B cell (primary cell): ENCODE results near the gene HIRA. TPM values are rescaled to one million over a fixed set of nuclear protein-coding genes. Genes with fewer than 3 reads are reported as not detected.

Source experiments
- ATAC-seq: fragments of 200-7000 bp; cut with Tn5 transposase; one replicate; pipeline ENCODE4 v1.10.0; 2021; ENCODE audit warnings: low read depth, mild to moderate bottlenecking, moderate number of reproducible peaks, moderate library complexity
- CTCF ChIA-PET: fragments of 350-600 bp; sonication (Branson Sonifier 250); formaldehyde crosslinking; loops from one replicate; lab custom pipeline; 2021; ENCODE audit warnings: antibody characterized with exemption, inconsistent platforms; lab: Charles Lee
- POLR2A ChIA-PET: fragments of 350-600 bp; sonication (Branson Sonifier 250); formaldehyde crosslinking; loops from one replicate; lab custom pipeline; 2021; ENCODE audit warnings: antibody characterized with exemption; lab: Charles Lee
- DNase-seq: peaks from one replicate; pipeline ENCODE4 v3.0.0; 2013
- H2AFZ ChIP-seq: 2 replicates; pipeline ENCODE4 v1.6.1; 2012; ENCODE audit warnings: mild to moderate bottlenecking, low read depth, low read length; ENCODE audit not compliant: insufficient read depth, poor library complexity, severe bottlenecking
- H3K27ac ChIP-seq, 2 donors: 1 replicate in 1 of 2; 2 replicates in 1 of 2; pipeline ENCODE4 v1.5.1; 2012 to 2013; ENCODE audit warnings: low read length in 2 of 2, mild to moderate bottlenecking in 2 of 2, moderate library complexity in 1 of 2
- H3K27me3 ChIP-seq, 4 experiments: fragments of 200-600 bp in 1 of 4; sonication (generic) in 1 of 4; replicated peaks in 1 of 4; 1 replicate in 2 of 4; 2 replicates in 2 of 4; pipeline versions ENCODE4 v1.6.1 to v1.7.0; 2013 to 2016; ENCODE audit warnings: low read length in 3 of 4, mild to moderate bottlenecking in 2 of 4, mixed read lengths in 1 of 4, moderate library complexity in 1 of 4; ENCODE audit not compliant: insufficient read depth in 4 of 4, control insufficient read depth in 3 of 4; ENCODE audit errors: control extremely low read depth in 1 of 4
- H3K36me3 ChIP-seq, 2 experiments: replicated peaks in 1 of 2; 1 replicate in 1 of 2; 2 replicates in 1 of 2; pipeline versions ENCODE4 v1.6.1 to v1.7.1; 2013; ENCODE audit warnings: low read length in 1 of 2; ENCODE audit not compliant: insufficient read depth in 2 of 2, control insufficient read depth in 1 of 2; ENCODE audit errors: control extremely low read depth in 1 of 2, extremely low read depth in 1 of 2
- H3K4me1 ChIP-seq, 2 donors: fragments of 200-600 bp in 1 of 2; sonication (generic) in 1 of 2; 1 replicate in 1 of 2; 2 replicates in 1 of 2; pipeline versions ENCODE4 v1.5.1 to v1.6.1; 2013 to 2017; ENCODE audit warnings: low read length in 2 of 2; ENCODE audit not compliant: control insufficient read depth in 2 of 2, insufficient read depth in 2 of 2
- H3K4me2 ChIP-seq: replicated peaks from 2 replicates; pipeline ENCODE3; 2012; ENCODE audit warnings: mild to moderate bottlenecking, low read depth, low read length; ENCODE audit not compliant: poor library complexity, severe bottlenecking
- H3K4me3 ChIP-seq, 5 experiments: fragments of 200-600 bp in 1 of 5; sonication (generic) in 1 of 5; 1 replicate in 3 of 5; 2 replicates in 2 of 5; pipeline versions ENCODE4 v1.5.1 to v1.7.0; 2011 to 2016; ENCODE audit warnings: low read length in 4 of 5, mild to moderate bottlenecking in 4 of 5, low read depth in 2 of 5, control low read depth in 1 of 5, moderate library complexity in 1 of 5; ENCODE audit not compliant: insufficient read depth in 1 of 5; ENCODE audit errors: control extremely low read depth in 1 of 5, extremely low read depth in 1 of 5
- H3K79me2 ChIP-seq: fragments of 200-600 bp; sonication (generic); one replicate; pipeline ENCODE4 v1.6.0; 2016; ENCODE audit warnings: low read length; ENCODE audit not compliant: control insufficient read depth, insufficient read depth
- H3K9ac ChIP-seq: fragments of 200-600 bp; sonication (generic); 2 replicates; pipeline ENCODE4 v1.6.1; 2017; ENCODE audit warnings: mild to moderate bottlenecking, low read length, moderate library complexity
- H3K9me3 ChIP-seq, 3 donors: one replicate each; pipeline versions ENCODE4 v1.6.1 to v1.7.1; 2013; ENCODE audit warnings: low read length in 2 of 3; ENCODE audit not compliant: control insufficient read depth in 2 of 3, insufficient read depth in 1 of 3; ENCODE audit errors: control extremely low read depth in 1 of 3
- H4K20me1 ChIP-seq: 2 replicates; pipeline ENCODE4 v1.6.0; 2012; ENCODE audit warnings: mild to moderate bottlenecking, low read length; ENCODE audit not compliant: insufficient read depth, control insufficient read depth, poor library complexity, severe bottlenecking
- H3K27ac Mint-ChIP-seq: one replicate; pipeline ENCODE4 v1.8.0; 2021; ENCODE audit warnings: mixed read lengths
- H3K27me3 Mint-ChIP-seq: one replicate; pipeline ENCODE4 v1.8.0; 2021; ENCODE audit warnings: mixed read lengths
- H3K4me1 Mint-ChIP-seq: one replicate; pipeline ENCODE4 v1.8.0; 2021; ENCODE audit warnings: mixed read lengths
- H3K4me3 Mint-ChIP-seq: one replicate; pipeline ENCODE4 v1.8.0; 2021; ENCODE audit warnings: mixed read lengths
- H3K9me3 Mint-ChIP-seq: one replicate; pipeline ENCODE4 v1.8.0; 2022; ENCODE audit warnings: mixed read lengths; ENCODE audit not compliant: insufficient read depth
- EZH2 ChIP-seq: IDR thresholded peaks from 2 replicates; pipeline ENCODE4 v1.6.1; 2012; ENCODE audit warnings: borderline replicate concordance, low read depth, mild to moderate bottlenecking, moderate library complexity, low read length; ENCODE audit not compliant: insufficient read depth, poor library complexity, severe bottlenecking
- WGBS: methylation state at CpG from one replicate; pipeline ENCODE4 v1.1.5; 2013; ENCODE audit warnings: missing lambda C conversion rate; ENCODE audit not compliant: insufficient coverage; 5-methylcytosine and 5-hydroxymethylcytosine counted together
- intact Hi-C: fragments of 100-400 bp; cut with micrococcal nuclease; formaldehyde crosslinking; loops from one replicate; pipeline ENCODE4 v1.10.0; 2022
- polyA minus RNA-seq: library from RNA; depleted of rRNA, polyadenylated mRNA; stranded (reverse); fragments of >200 nt; gene quantifications from 2 replicates; pipeline ENCODE4 v1.2.3, GENCODE V29; 2012
- polyA plus RNA-seq: library from polyadenylated mRNA; depleted of rRNA; stranded (reverse); fragments of >200 nt; gene quantifications from 2 replicates; pipeline ENCODE4 v1.2.3, GENCODE V29; 2012
- total RNA-seq, 2 donors: library from RNA; stranded (reverse); fragments of 120-200 nt in 1 of 2; gene quantifications; 1 replicate in 1 of 2; 2 replicates in 1 of 2; pipeline versions ENCODE4 v1.2.3 to v1.2.4, GENCODE V29; 2013 to 2022
- TF ChIP-seq, protein P1 (sequence below): fragments of 200-600 bp; IDR thresholded peaks from one replicate; pipeline ENCODE4 v1.8.0; 2022; ENCODE audit warnings: antibody characterized with exemption, mild to moderate bottlenecking

HIRA gene
- total RNA-seq (34.5 and 40.8 TPM in 2 replicates), polyA plus RNA-seq (28.3 and 35.8 TPM in 2 replicates), polyA minus RNA-seq (24.6 and 28.0 TPM in 2 replicates)
- total RNA-seq (2013) = 16.0 TPM

DNA sequence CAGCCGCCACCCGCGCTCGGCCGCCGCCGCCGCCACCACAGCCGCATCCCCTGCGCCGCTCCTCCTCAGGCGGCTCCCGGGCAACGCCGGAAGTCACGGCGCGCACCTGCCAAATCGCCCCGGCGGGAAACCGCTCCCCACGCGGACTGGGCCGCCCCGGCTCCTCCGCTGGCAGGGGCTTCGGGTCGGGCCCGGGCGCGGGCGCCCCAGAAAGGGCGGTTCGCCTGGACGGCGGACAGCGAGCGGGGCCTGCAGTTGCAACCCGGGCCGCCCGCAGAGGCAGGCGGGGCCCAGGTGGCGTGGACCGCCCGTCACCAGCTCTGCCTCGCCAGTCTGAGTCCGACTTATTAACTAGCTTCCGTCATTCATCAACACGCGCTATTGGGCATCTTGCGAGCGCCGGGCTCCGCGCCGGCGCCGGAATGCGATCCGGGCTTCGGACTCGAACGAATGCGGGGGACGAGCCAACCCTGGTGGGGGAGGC, at the start of gene HIRA:
TSS of gene HIRA (minus strand) at position 85 of the 484 bp plus-strand sequence. CDS start 257 bp downstream, outside the sequence.
- no peaks in the 10 kb centered on the region for H3K27me3 Mint-ChIP-seq
- H3K79me2 ChIP-seq = peaks cover 54% of the 10 kb centered on the region
- ChIA-PET CTCF (interaction anchor here (0.7 to 0.9 kb wide), 2 partner anchors 45 to 70 kb away, joined by 3 read pairs; no protein-coding TSS in a partner anchor), POLR2A (interaction anchor here (0.6 to 3.9 kb wide), 12 partner anchors 12 to 289 kb away, joined by 3 to 29 read pairs (median 6); partner anchors contain the start of genes C22orf39, CDC45, CLTCL1 and SLC25A1)
- H3K9me3 ChIP-seq = no peaks in the 10 kb centered on the region
- peak within 1 kb of the TSS; percentile 98 for H3K27ac Mint-ChIP-seq
- ATAC-seq = peak; percentile 42
- peak within 1 kb of the TSS; percentile 93 for H2AFZ ChIP-seq
- H3K4me1 Mint-ChIP-seq = peaks cover 65% of the 10 kb centered on the region
- H3K27ac ChIP-seq = peak within 1 kb of the TSS; percentile 91 to 97
- H3K4me2 ChIP-seq = peak within 1 kb of the TSS; percentile 98
- peaks cover 2 to 11% of the 10 kb centered on the region in 2 experiments for H3K36me3 ChIP-seq
- H3K27me3 ChIP-seq = no peaks in the 10 kb centered on the region
- DNase-seq = peak; percentile 91
- peaks cover 33% of the 10 kb centered on the region for H4K20me1 ChIP-seq
- under 1% methylated on average over 63 of the region's 66 CpGs for WGBS
- no peak for TF ChIP-seq EZH2
- TF ChIP-seq, protein P1, sequence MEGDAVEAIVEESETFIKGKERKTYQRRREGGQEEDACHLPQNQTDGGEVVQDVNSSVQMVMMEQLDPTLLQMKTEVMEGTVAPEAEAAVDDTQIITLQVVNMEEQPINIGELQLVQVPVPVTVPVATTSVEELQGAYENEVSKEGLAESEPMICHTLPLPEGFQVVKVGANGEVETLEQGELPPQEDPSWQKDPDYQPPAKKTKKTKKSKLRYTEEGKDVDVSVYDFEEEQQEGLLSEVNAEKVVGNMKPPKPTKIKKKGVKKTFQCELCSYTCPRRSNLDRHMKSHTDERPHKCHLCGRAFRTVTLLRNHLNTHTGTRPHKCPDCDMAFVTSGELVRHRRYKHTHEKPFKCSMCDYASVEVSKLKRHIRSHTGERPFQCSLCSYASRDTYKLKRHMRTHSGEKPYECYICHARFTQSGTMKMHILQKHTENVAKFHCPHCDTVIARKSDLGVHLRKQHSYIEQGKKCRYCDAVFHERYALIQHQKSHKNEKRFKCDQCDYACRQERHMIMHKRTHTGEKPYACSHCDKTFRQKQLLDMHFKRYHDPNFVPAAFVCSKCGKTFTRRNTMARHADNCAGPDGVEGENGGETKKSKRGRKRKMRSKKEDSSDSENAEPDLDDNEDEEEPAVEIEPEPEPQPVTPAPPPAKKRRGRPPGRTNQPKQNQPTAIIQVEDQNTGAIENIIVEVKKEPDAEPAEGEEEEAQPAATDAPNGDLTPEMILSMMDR = no peak
- H3K9ac ChIP-seq = peak within 1 kb of the TSS; percentile 96
- H3K4me1 ChIP-seq = peaks cover 46 to 63% of the 10 kb centered on the region in 2 donors
- H3K9me3 Mint-ChIP-seq = no peaks in the 10 kb centered on the region
- intact Hi-C loops = loop anchor here (1.0 to 5.0 kb wide), 6 partner anchors 16 to 287 kb away; partner anchors contain the start of genes C22orf39, CDC45, CLTCL1 and ESS2
- peak within 1 kb of the TSS; percentile 73 to 90 (median 85) for H3K4me3 ChIP-seq
- peak within 1 kb of the TSS; percentile 93 for H3K4me3 Mint-ChIP-seq

GRCh38 chr22:19480789-19481188, 49.3 kb upstream of the HIRA start:
- Mint-ChIP-seq H3K9me3 (no peaks in the 10 kb centered on the region), H3K4me1 (peaks cover 23% of the 10 kb centered on the region), H3K4me3 (peak overlapping the region; percentile 98), H3K27ac (no peak overlapping the region), H3K27me3 (no peaks in the 10 kb centered on the region)
- peaks cover 30% of the 10 kb centered on the region for H3K79me2 ChIP-seq
- WGBS = no CpG with 5 or more reads among the region's 10 CpGs
- no peak for ATAC-seq
- no peak overlapping the region for H2AFZ ChIP-seq
- TF ChIP-seq EZH2 = no peak
- TF ChIP-seq, protein P1 = no peak
- no peaks in the 10 kb centered on the region for H3K9me3 ChIP-seq
- ChIA-PET POLR2A (no interaction called here), CTCF (interaction anchor here (1.2 to 5.5 kb wide), 2 partner anchors 14 to 150 kb away, joined by 3 to 29 read pairs; no protein-coding TSS in a partner anchor)
- H3K27me3 ChIP-seq = no peaks in the 10 kb centered on the region
- no peak overlapping the region for H3K4me2 ChIP-seq
- no peak overlapping the region for H3K9ac ChIP-seq
- no peak for DNase-seq
- no peak overlapping the region for H3K4me3 ChIP-seq
- H4K20me1 ChIP-seq = peaks cover 7% of the 10 kb centered on the region
- H3K4me1 ChIP-seq = peaks cover 16 to 20% of the 10 kb centered on the region in 2 donors
- intact Hi-C loops = no loop called here
- no peak overlapping the region for H3K27ac ChIP-seq
- peaks cover 0 to 1% of the 10 kb centered on the region in 2 experiments for H3K36me3 ChIP-seq
